Lower lobe of right lung (tissue), 2 donors: ENCODE results near the gene PPIL6. TPM values are rescaled to one million over a fixed set of nuclear protein-coding genes. Genes with fewer than 3 reads are reported as not detected.
A peak's percentile ranks its signal among the peaks of the same experiment; 100 is the strongest.
"Not testable (repeated sequence)": the region's sequence is repeated elsewhere in the genome, so short reads cannot be mapped to it uniquely, and the experiment has no call there.

Experiments
- ATAC-seq, 2 donors: fragments of 200-7000 bp; cut with Tn5 transposase; one replicate each; pipeline ENCODE4 v1.9.1; 2020 to 2022; ENCODE audit warnings: mild to moderate bottlenecking in 2 of 2, moderate library complexity in 2 of 2
- DNase-seq: peaks from one replicate; pipeline ENCODE4 v3.0.0-alpha.2; 2020
- H3K27ac ChIP-seq: fragments of 200-600 bp; one replicate; pipeline ENCODE4 v1.8.0; 2022
- H3K27me3 ChIP-seq: fragments of 200-600 bp; one replicate; pipeline ENCODE4 v1.8.0; 2022; ENCODE audit warnings: low read depth
- H3K36me3 ChIP-seq: fragments of 200-600 bp; one replicate; pipeline ENCODE4 v1.8.0; 2022; ENCODE audit warnings: mild to moderate bottlenecking
- H3K4me1 ChIP-seq: fragments of 200-600 bp; one replicate; pipeline ENCODE4 v1.8.0; 2022
- H3K4me3 ChIP-seq: fragments of 200-600 bp; one replicate; pipeline ENCODE4 v1.8.0; 2022; ENCODE audit warnings: mild to moderate bottlenecking
- H3K9me3 ChIP-seq: fragments of 200-600 bp; one replicate; pipeline ENCODE4 v1.8.0; 2022
- intact Hi-C: fragments of 100-400 bp; cut with DNase I; formaldehyde crosslinking; loops from one replicate; pipeline ENCODE4 v1.11.0; 2022
- total RNA-seq: library from RNA; stranded (reverse); fragmentation: NEBNext Ultra II Directional; extraction: Animal tissue kit (Norgen Biotek cat#: 25700); gene quantifications from one replicate; pipeline ENCODE4 v1.2.1, GENCODE V29; 2021
- TF ChIP-seq, protein P1 (sequence below): fragments of 200-600 bp; IDR thresholded peaks from one replicate; pipeline ENCODE4 v1.8.0; 2022; ENCODE audit warnings: antibody characterized with exemption, mild to moderate bottlenecking
- donor health status: DM: no; HTN: yes; CAD: no; lungs with severe emphysema.

Gene PPIL6
- total RNA-seq, 1 donor from 2014 or later: 10.6 TPM

DNA sequence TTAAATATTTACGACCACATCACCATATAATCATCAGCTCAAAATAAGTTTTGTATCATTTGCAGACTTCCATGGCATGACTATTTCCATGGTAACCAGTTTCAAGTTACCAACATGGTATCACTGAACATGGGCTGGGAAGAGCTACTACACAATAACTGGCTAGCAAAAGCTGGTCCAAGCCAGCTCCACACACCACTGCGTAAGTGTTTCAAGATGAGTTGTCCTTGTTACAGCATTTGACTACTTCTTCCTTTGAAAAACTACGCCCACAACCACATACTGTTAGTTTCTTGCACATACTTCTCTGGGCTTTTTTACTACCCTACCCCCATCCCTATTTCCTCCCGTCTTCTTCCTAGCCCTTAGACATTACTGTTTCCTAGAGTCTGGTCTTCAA is 66.7 kb downstream of the PPIL6 start:
- DNase-seq: no peak
- TF ChIP-seq, protein P1, sequence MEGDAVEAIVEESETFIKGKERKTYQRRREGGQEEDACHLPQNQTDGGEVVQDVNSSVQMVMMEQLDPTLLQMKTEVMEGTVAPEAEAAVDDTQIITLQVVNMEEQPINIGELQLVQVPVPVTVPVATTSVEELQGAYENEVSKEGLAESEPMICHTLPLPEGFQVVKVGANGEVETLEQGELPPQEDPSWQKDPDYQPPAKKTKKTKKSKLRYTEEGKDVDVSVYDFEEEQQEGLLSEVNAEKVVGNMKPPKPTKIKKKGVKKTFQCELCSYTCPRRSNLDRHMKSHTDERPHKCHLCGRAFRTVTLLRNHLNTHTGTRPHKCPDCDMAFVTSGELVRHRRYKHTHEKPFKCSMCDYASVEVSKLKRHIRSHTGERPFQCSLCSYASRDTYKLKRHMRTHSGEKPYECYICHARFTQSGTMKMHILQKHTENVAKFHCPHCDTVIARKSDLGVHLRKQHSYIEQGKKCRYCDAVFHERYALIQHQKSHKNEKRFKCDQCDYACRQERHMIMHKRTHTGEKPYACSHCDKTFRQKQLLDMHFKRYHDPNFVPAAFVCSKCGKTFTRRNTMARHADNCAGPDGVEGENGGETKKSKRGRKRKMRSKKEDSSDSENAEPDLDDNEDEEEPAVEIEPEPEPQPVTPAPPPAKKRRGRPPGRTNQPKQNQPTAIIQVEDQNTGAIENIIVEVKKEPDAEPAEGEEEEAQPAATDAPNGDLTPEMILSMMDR: no peak
- Histone ChIP-seq H3K4me1 (peaks cover 44% of the 10 kb centered on the region), H3K9me3 (no peaks in the 10 kb centered on the region), H3K4me3 (no peak overlapping the region), H3K36me3 (peaks cover 93% of the 10 kb centered on the region), H3K27me3 (no peaks in the 10 kb centered on the region), H3K27ac (no peak overlapping the region)
- intact Hi-C loops: no loop called here
- peak; percentile 67 to 76 for ATAC-seq

DNA sequence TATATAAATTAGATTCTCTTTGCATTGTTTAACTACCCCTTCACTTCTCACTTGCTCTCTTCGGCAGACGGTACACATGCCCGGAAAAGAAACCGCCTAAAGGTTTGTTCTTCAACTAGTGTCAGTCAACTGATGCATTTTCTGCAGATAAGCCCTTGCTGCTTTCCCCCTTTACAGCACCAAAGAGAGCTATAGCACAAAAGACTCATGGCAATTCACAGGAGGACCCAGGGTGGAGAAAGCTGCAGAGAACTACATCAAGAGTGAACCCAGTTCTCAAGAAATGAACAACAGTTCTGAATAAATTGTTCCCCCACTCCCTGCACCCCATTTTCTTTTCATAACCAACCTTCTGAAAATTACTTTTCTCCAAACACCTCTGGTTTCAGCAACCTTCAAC is 67.1 kb downstream of the PPIL6 start:
- DNase-seq (no peak), ATAC-seq (no peak)
- Histone ChIP-seq H3K27ac (no peak overlapping the region), H3K36me3 (peaks cover 94% of the 10 kb centered on the region), H3K4me1 (peaks cover 40% of the 10 kb centered on the region), H3K27me3 (no peaks in the 10 kb centered on the region), H3K9me3 (no peaks in the 10 kb centered on the region), H3K4me3 (no peak overlapping the region)
- intact Hi-C loops: no loop called here
- TF ChIP-seq, protein P1: no peak

DNA sequence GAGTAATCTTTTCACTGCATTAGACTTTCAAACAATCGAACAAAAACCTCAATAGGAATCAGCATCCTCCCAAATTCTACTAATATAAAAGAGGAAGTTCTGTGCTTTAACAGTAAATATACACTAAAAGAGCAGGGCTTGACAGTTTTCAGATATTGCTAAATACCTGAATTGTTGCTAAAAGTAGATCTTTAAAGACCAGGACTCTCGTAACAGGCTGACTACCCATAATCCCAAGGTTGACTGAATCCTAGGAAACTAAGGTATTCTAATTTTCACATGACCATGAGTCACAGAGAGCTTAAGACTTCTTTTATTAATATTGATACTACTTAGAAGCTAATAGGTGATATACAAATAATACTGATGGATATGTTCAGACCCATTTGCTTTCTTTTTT is 68.3 kb downstream of the PPIL6 start:
- Histone ChIP-seq H3K27ac (no peak overlapping the region), H3K9me3 (no peaks in the 10 kb centered on the region), H3K27me3 (no peaks in the 10 kb centered on the region), H3K36me3 (peaks cover 94% of the 10 kb centered on the region), H3K4me3 (no peak overlapping the region), H3K4me1 (peaks cover 34% of the 10 kb centered on the region)
- ATAC-seq (peak in 1 of 2 donors; percentile 16), DNase-seq (no peak)
- intact Hi-C loops: no loop called here
- TF ChIP-seq, protein P1: no peak

DNA sequence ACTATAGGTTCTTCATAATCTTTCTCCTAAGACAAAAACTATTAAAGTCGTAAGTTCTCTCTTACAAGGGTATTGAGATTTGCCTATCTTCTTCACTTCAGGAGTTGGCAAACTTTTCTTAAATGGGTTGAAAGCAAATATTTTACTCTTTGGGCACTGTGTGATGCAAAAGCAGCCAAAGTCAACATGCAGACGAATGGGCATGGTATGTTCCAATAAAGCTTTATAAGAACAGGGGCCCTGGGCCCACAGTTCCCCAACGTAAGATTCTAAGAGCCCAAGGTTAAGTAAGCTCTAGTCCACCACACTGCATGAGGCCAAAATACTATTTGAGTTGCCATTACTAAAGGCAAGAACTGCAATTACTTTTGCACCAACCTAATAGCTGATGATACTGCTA is 69.6 kb downstream of the PPIL6 start:
- TF ChIP-seq, protein P1: no peak
- no peak for ATAC-seq
- Histone ChIP-seq H3K27me3 (no peaks in the 10 kb centered on the region), H3K4me3 (no peak overlapping the region), H3K36me3 (peaks cover 94% of the 10 kb centered on the region), H3K9me3 (no peaks in the 10 kb centered on the region), H3K27ac (no peak overlapping the region), H3K4me1 (peaks cover 29% of the 10 kb centered on the region)
- no peak for DNase-seq
- intact Hi-C loops: no loop called here

DNA sequence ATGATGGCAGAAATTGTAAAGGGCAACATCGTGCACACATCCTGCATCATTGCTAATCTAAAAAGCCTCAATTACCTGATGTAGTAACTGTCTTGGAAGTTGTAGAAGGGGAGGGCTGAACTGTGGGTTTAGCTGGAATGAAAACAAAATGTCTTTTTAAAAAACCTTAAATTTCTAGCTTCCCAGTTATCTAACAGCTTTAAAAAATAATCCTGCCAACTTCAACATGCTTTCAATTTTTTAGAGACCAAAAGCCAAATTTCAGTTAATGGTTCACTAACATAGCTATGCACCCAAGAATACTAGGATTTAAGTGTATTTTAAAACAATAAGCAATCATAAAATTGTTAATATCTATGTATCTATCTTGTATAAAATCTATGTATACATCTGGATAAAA is 70.1 kb downstream of the PPIL6 start:
- intact Hi-C loops: no loop called here
- Histone ChIP-seq H3K27ac (no peak overlapping the region), H3K9me3 (no peaks in the 10 kb centered on the region), H3K27me3 (no peaks in the 10 kb centered on the region), H3K4me3 (no peak overlapping the region), H3K36me3 (peaks cover 93% of the 10 kb centered on the region), H3K4me1 (peaks cover 29% of the 10 kb centered on the region)
- TF ChIP-seq, protein P1: no peak
- ATAC-seq (no peak), DNase-seq (no peak)

DNA sequence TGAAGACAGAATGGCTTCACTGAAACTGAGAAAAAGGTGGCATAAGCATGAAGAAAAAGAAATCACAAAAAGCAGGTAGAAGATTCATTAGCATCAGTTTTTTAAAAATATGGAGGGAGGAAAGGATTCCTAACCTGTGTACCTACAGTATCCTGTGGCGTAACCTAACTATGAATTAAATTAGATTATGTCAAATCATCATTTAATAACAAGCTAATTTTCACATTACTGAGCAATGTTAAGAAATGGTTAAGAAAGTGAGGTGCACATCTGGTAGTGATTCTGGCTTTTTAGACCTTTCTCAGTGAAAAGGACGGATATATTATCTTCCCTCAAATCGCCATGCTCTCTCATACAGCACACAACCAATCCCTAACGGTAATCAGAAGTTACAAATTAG is 70.7 kb downstream of the PPIL6 start:
- ATAC-seq (no peak), DNase-seq (no peak)
- intact Hi-C loops: no loop called here
- H3K4me1 ChIP-seq: peaks cover 23% of the 10 kb centered on the region
- no peaks in the 10 kb centered on the region for H3K27me3 ChIP-seq
- H3K4me3 ChIP-seq: no peak overlapping the region
- H3K36me3 ChIP-seq: peaks cover 93% of the 10 kb centered on the region
- TF ChIP-seq, protein P1: no peak
- no peaks in the 10 kb centered on the region for H3K9me3 ChIP-seq
- H3K27ac ChIP-seq: no peak overlapping the region

DNA sequence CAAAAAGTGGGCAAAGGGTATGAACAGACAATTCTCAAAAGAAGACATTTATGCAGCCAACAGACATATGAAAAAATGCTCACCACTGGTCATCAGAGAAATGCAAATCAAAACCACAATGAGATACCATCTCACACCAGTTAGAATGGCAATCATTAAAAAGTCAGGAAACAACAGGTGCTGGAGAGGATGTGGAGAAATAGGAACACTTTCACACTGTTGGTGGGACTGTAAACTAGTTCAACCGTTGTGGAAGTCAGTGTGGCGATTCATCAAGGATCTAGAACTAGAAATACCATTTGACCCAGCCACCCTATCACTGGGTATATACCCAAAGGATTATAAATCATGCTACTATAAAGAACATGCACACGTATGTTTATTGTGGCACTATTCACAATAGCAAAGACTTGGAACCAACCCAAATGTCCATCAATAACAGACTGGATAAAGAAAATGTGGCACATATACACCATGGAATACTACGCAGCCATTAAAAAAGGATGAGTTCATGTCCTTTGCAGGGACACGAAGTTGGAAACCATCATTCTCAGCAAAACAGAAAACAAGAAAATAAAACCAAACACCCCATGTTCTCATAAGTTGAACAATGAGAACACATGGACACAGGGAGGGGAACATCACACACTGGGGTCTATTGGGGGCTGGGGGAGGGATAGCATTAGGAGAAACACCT is 75.9 kb downstream of the PPIL6 start:
- peaks cover 94% of the 10 kb centered on the region for H3K36me3 ChIP-seq
- ATAC-seq, H3K4me1 ChIP-seq, H3K27me3 ChIP-seq, H3K4me3 ChIP-seq, H3K27ac ChIP-seq, DNase-seq, intact Hi-C loops, H3K9me3 ChIP-seq: not testable (repeated sequence)
